OCI-M1 (cell line): ENCODE measurements around the gene GSTK1.

Experiments used
- DNase-seq: peaks from one replicate; lab custom pipeline; 2025; lab: John Stamatoyannopoulos, UW

GSTK1 gene

GRCh38 chr7:143299346-143299745 lies 36.1 kb downstream of the GSTK1 start:
- no peak for DNase-seq

GRCh38 chr7:143299840-143300239 lies 36.6 kb downstream of the GSTK1 start:
- DNase-seq, result no peak

- no peak for DNase-seq
Observed at GRCh38 chr7:143300959-143301935, 38.0 kb downstream of the GSTK1 start.

GRCh38 chr7:143303733-143304132 lies 40.5 kb downstream of the GSTK1 start:
- DNase-seq, result no peak

GRCh38 chr7:143304938-143305337 lies 41.7 kb downstream of the GSTK1 start:
- DNase-seq, result no peak

GRCh38 chr7:143305423-143306070 lies 42.3 kb downstream of the GSTK1 start:
- peak; percentile 42 for DNase-seq

GRCh38 chr7:143308632-143309031 lies 45.4 kb downstream of the GSTK1 start:
- no peak for DNase-seq

GRCh38 chr7:143314127-143314526 lies 50.9 kb downstream of the GSTK1 start:
- DNase-seq, result no peak

GRCh38 chr7:143315776-143316175 lies 52.5 kb downstream of the GSTK1 start, which contains the start of gene CLCN1:
Gene CLCN1, plus strand, starts transcription at chr7:143316111. Its CDS starts 102 bp downstream, at chr7:143316213.
- no peak for DNase-seq

GRCh38 chr7:143316492-143316891 lies 53.3 kb downstream of the GSTK1 start:
- DNase-seq, result no peak

- no peak for DNase-seq
Observed at GRCh38 chr7:143318661-143319060, 55.4 kb downstream of the GSTK1 start.
